PC-9 (cell line): Measurements from ENCODE around the gene KCNJ2.

Experiments used
- CTCF ChIP-seq: fragments of 200-600 bp; sonication (generic); conservative IDR thresholded peaks from 2 replicates; pipeline ENCODE4 v1.6.1; 2017; ENCODE audit warnings: mixed run types, antibody characterized with exemption, mild to moderate bottlenecking, moderate library complexity
- EZH2 ChIP-seq: fragments of 200-600 bp; sonication (generic); IDR thresholded peaks from 2 replicates; pipeline ENCODE4 v1.8.0; 2017; ENCODE audit warnings: antibody characterized with exemption, low read depth

- TF ChIP-seq CTCF = no peak
- TF ChIP-seq EZH2 = no peak
These were observed 33.2 kb upstream of the KCNJ2 start for GRCh38 chr17:70136131-70136530.
